Adrenal gland (tissue), 12 donors: ENCODE data around the gene ZSCAN16. TPM values are rescaled to one million over a fixed set of nuclear protein-coding genes. Genes with fewer than 3 reads are reported as not detected.

ENCODE experiments used
- DNase-seq, 7 donors: peaks; one replicate each; pipeline ENCODE4 v3.0.0-alpha.2; 2019 to 2020
- H3K27ac ChIP-seq, 5 donors: fragments of 200-600 bp; sonication (generic) in 4 of 5; 1 replicate in 3 of 5; 2 replicates in 2 of 5; pipeline versions ENCODE4 v1.5.1 to v1.8.0; 2016 to 2020; ENCODE audit warnings: mild to moderate bottlenecking in 1 of 5
- H3K27me3 ChIP-seq: fragments of 200-600 bp; 2 replicates; pipeline ENCODE4 v1.8.0; 2021
- H3K36me3 ChIP-seq, 2 donors: fragments of 200-600 bp; replicated peaks in 1 of 2; 1 replicate in 1 of 2; 2 replicates in 1 of 2; pipeline versions ENCODE4 v1.5.1 to v1.8.0; 2018 to 2022
- H3K4me1 ChIP-seq, 2 donors: fragments of 200-600 bp; replicated peaks in 1 of 2; 1 replicate in 1 of 2; 2 replicates in 1 of 2; pipeline versions ENCODE4 v1.5.1 to v1.8.0; 2018 to 2021
- H3K4me3 ChIP-seq, 4 donors: fragments of 200-600 bp; sonication (generic) in 3 of 4; one replicate each; pipeline ENCODE4 v1.5.1; 2016 to 2018
- H3K9me3 ChIP-seq, 3 donors: fragments of 200-600 bp; sonication (generic) in 1 of 3; replicated peaks in 1 of 3; 1 replicate in 2 of 3; 2 replicates in 1 of 3; pipeline versions ENCODE4 v1.5.1 to v1.8.0; 2016 to 2021
- CTCF ChIP-seq, 6 experiments: fragments of 450-650 bp in 4 of 6; fragments of 200-600 bp in 2 of 6; sonication (generic) in 1 of 6; IDR thresholded peaks; 1 replicate in 5 of 6; 2 replicates in 1 of 6; pipeline versions ENCODE4 v1.5.1 to v1.8.0; 2016 to 2021; ENCODE audit warnings: antibody characterized with exemption in 6 of 6, mild to moderate bottlenecking in 2 of 6, moderate library complexity in 1 of 6
- POLR2A ChIP-seq, 2 donors: fragments of 450-650 bp; IDR thresholded peaks; one replicate each; pipeline ENCODE4 v1.6.1; 2017; ENCODE audit warnings: antibody characterized with exemption in 2 of 2, mild to moderate bottlenecking in 2 of 2, moderate library complexity in 1 of 2
- WGBS, 4 donors: extraction: QIAGEN DNeasy Blood & Tissue Kit in 2 of 4; methylation state at CpG; one replicate each; pipeline versions ENCODE4 v1.1.5 to v1.1.7; 2013 to 2017; 5-methylcytosine and 5-hydroxymethylcytosine counted together
- intact Hi-C, 2 donors: fragments of 100-400 bp; cut with DNase I; formaldehyde crosslinking; loops; one replicate each; pipeline versions ENCODE4 v1.14.1 to v1.15.0; 2022 to 2023
- polyA plus RNA-seq, 3 donors: library from polyadenylated mRNA; stranded (reverse); fragments of 200-250 nt in 2 of 3; fragments of 350-450 nt in 1 of 3; fragmentation: Illumina TruSeq in 1 of 3; extraction: RNeasy Lipid Tissue Mini Kit (QIAGEN cat#74804) in 1 of 3; gene quantifications; one replicate each; pipeline ENCODE4 v1.2.3, GENCODE V29; 2013 to 2014
- total RNA-seq, 9 donors: library from RNA; depleted of rRNA in 4 of 9; stranded (reverse); fragments of >200 nt in 4 of 9; fragments of 120-200 nt in 1 of 9; fragmentation: NEBNext Ultra II Directional in 1 of 9; extraction: Animal tissue kit (Norgen Biotek cat#: 25700) in 1 of 9; gene quantifications; one replicate each; pipeline versions ENCODE4 v1.1.0 to v1.2.4, GENCODE V29; 2013 to 2023
- donor health status: healthy with polysubstance abuse.
- donor health status: Bipolar disorder and iron deficiency.
- donor health status: DM: yes; HTN: yes; CAD: no.
- donor health status: DM: no; HTN: no; CAD: no.
- donor health status: DM: no; HTN: no; CAD: no.
- donor health status: DM: yes; HTN: yes; CAD: no.

The ZSCAN16 gene
- total and polyA plus RNA-seq, 12 donors: 1.8 to 9.6 (median 4.5) TPM

- Histone ChIP-seq H3K27me3 (no peaks in the 10 kb centered on the region), H3K4me1 (no peaks in the 10 kb centered on the region), H3K36me3 (no peaks in the 10 kb centered on the region), H3K9me3 (no peaks in the 10 kb centered on the region), H3K4me3 (no peak overlapping the region), H3K27ac (no peak overlapping the region)
- WGBS, 4 donors: 69 to 88% (median 77%) methylated on average over 1 of the region's 1 CpG
- TF ChIP-seq CTCF (IDR thresholded peaks at IDR 0.05): no peak
- no peak for DNase-seq
- intact Hi-C loops: no loop called here
Observed at GRCh38 chr6:28167926-28168325, 43.5 kb downstream of the ZSCAN16 start.

GRCh38 chr6:28171271-28171670 is 46.9 kb downstream of the ZSCAN16 start:
- Histone ChIP-seq H3K4me1 (no peaks in the 10 kb centered on the region), H3K27ac (no peak overlapping the region), H3K36me3 (no peaks in the 10 kb centered on the region), H3K9me3 (no peaks in the 10 kb centered on the region), H3K27me3 (no peaks in the 10 kb centered on the region), H3K4me3 (no peak overlapping the region)
- DNase-seq: no peak
- TF ChIP-seq CTCF (IDR thresholded peaks at IDR 0.05): no peak
- no peak for TF ChIP-seq POLR2A (IDR thresholded peaks at IDR 0.05)
- 86 to 91% (median 89%) methylated on average over 2 of the region's 2 CpGs for WGBS, 4 donors
- intact Hi-C loops: no loop called here

GRCh38 chr6:28172006-28172405 is 47.6 kb downstream of the ZSCAN16 start:
- no peaks in the 10 kb centered on the region for H3K27me3 ChIP-seq
- no peaks in the 10 kb centered on the region for H3K4me1 ChIP-seq
- intact Hi-C loops: no loop called here
- no peaks in the 10 kb centered on the region for H3K36me3 ChIP-seq
- no peak for DNase-seq
- no peak for TF ChIP-seq POLR2A (IDR thresholded peaks at IDR 0.05)
- no peak for TF ChIP-seq CTCF (IDR thresholded peaks at IDR 0.05)
- WGBS, 4 donors: 85 to 92% (median 90%) methylated on average over 2 of the region's 2 CpGs
- no peaks in the 10 kb centered on the region for H3K9me3 ChIP-seq
- H3K4me3 ChIP-seq: no peak overlapping the region
- H3K27ac ChIP-seq: no peak overlapping the region

GRCh38 chr6:28176373-28176772 is 52.0 kb downstream of the ZSCAN16 start:
- intact Hi-C loops: no loop called here
- H3K27me3 ChIP-seq: peaks cover 8% of the 10 kb centered on the region
- DNase-seq: no peak
- no peaks in the 10 kb centered on the region for H3K9me3 ChIP-seq
- WGBS, 4 donors: 67 to 100% (median 89%) methylated on average over 1 of the region's 1 CpG
- no peak overlapping the region for H3K4me3 ChIP-seq
- no peak overlapping the region for H3K27ac ChIP-seq
- no peaks in the 10 kb centered on the region for H3K4me1 ChIP-seq
- TF ChIP-seq POLR2A (IDR thresholded peaks at IDR 0.05) (no peak), CTCF (IDR thresholded peaks at IDR 0.05) (no peak)
- no peaks in the 10 kb centered on the region for H3K36me3 ChIP-seq

Other genes starting within 250 kb of the ZSCAN16 start
- gene OR2B2, start 212.2 kb upstream of the ZSCAN16 start, total RNA-seq: not detected
- not detected for gene OR2B2, start 212.2 kb upstream of the ZSCAN16 start, polyA plus RNA-seq
- under 1 TPM in 1 of 9 donors, not detected in 8; 0.22 TPM for gene OR2B6, start 167.4 kb upstream of the ZSCAN16 start, total RNA-seq
- gene OR2B6, start 167.4 kb upstream of the ZSCAN16 start, polyA plus RNA-seq: not detected
- 1 to 10 TPM in 4 of 9 donors, under 1 TPM in 5; 0.56 to 3.9 (median 0.97) TPM for gene ZNF165, start 44.0 kb upstream of the ZSCAN16 start, total RNA-seq
- 1 to 10 TPM in 1 of 3 donors, under 1 TPM in 2; 0.72 to 1.1 (median 0.98) TPM for gene ZNF165, start 44.0 kb upstream of the ZSCAN16 start, polyA plus RNA-seq
- gene ZKSCAN8, start 17.3 kb downstream of the ZSCAN16 start, total RNA-seq: 10 to 100 TPM; 10.5 to 26.1 (median 20.3) TPM
- gene ZKSCAN8, start 17.3 kb downstream of the ZSCAN16 start, polyA plus RNA-seq: 10 to 100 TPM in 1 of 3 donors, 1 to 10 TPM in 2; 3.5 to 18.9 (median 5.0) TPM
- gene ZSCAN9, start 100.7 kb downstream of the ZSCAN16 start, total RNA-seq: 10 to 100 TPM in 4 of 9 donors, 1 to 10 TPM in 5; 1.8 to 30.8 (median 9.8) TPM
- 10 to 100 TPM; 11.2 to 29.1 (median 19.1) TPM for gene ZSCAN9, start 100.7 kb downstream of the ZSCAN16 start, polyA plus RNA-seq
- gene ZKSCAN4, start 127.7 kb downstream of the ZSCAN16 start, total RNA-seq: 1 to 10 TPM; 1.5 to 7.3 (median 5.1) TPM
- gene ZKSCAN4, start 127.7 kb downstream of the ZSCAN16 start, polyA plus RNA-seq: 1 to 10 TPM; 3.6 to 4.3 (median 4.2) TPM
- gene NKAPL, start 134.7 kb downstream of the ZSCAN16 start, total RNA-seq: 1 to 10 TPM in 6 of 9 donors, under 1 TPM in 2, not detected in 1; 0.37 to 3.4 (median 1.3) TPM
- 1 to 10 TPM; 2.2 to 3.4 (median 2.3) TPM for gene NKAPL, start 134.7 kb downstream of the ZSCAN16 start, polyA plus RNA-seq
- gene ZSCAN26, start 142.5 kb downstream of the ZSCAN16 start, total RNA-seq: 10 to 100 TPM in 8 of 9 donors, 1 to 10 TPM in 1; 7.2 to 27.3 (median 17.7) TPM
- 10 to 100 TPM; 12.9 to 21.9 (median 19.0) TPM for gene ZSCAN26, start 142.5 kb downstream of the ZSCAN16 start, polyA plus RNA-seq
- 1 to 10 TPM; 1.1 to 7.8 (median 3.1) TPM for gene PGBD1, start 157.0 kb downstream of the ZSCAN16 start, total RNA-seq
- gene PGBD1, start 157.0 kb downstream of the ZSCAN16 start, polyA plus RNA-seq: 1 to 10 TPM; 2.5 to 7.9 (median 4.4) TPM
- 10 to 100 TPM in 4 of 9 donors, 1 to 10 TPM in 5; 2.3 to 13.5 (median 9.3) TPM for gene ZSCAN31, start 211.5 kb downstream of the ZSCAN16 start, total RNA-seq
- gene ZSCAN31, start 211.5 kb downstream of the ZSCAN16 start, polyA plus RNA-seq: 1 to 10 TPM; 3.7 to 7.9 (median 4.3) TPM
- 10 to 100 TPM in 2 of 9 donors, 1 to 10 TPM in 7; 1.8 to 12.4 (median 6.1) TPM for gene ZKSCAN3, start 225.3 kb downstream of the ZSCAN16 start, total RNA-seq
- gene ZKSCAN3, start 225.3 kb downstream of the ZSCAN16 start, polyA plus RNA-seq: 1 to 10 TPM; 1.4 to 5.5 (median 2.8) TPM